Adrenal gland (tissue), 5 donors: ENCODE measurements around the gene BTBD9.

Experiments
- CTCF ChIP-seq, 6 experiments: fragments of 450-650 bp in 4 of 6; fragments of 200-600 bp in 2 of 6; sonication (generic) in 1 of 6; IDR thresholded peaks; 1 replicate in 5 of 6; 2 replicates in 1 of 6; pipeline versions ENCODE4 v1.5.1 to v1.8.0; 2016 to 2021; ENCODE audit warnings: antibody characterized with exemption in 6 of 6, mild to moderate bottlenecking in 2 of 6, moderate library complexity in 1 of 6
- POLR2A ChIP-seq, 2 donors: fragments of 450-650 bp; IDR thresholded peaks; one replicate each; pipeline ENCODE4 v1.6.1; 2017; ENCODE audit warnings: antibody characterized with exemption in 2 of 2, mild to moderate bottlenecking in 2 of 2, moderate library complexity in 1 of 2
- donor health status: DM: no; HTN: no; CAD: no.

- TF ChIP-seq CTCF (IDR thresholded peaks at IDR 0.05) = no peak
- TF ChIP-seq POLR2A (IDR thresholded peaks at IDR 0.05) = no peak
These were observed 349.5 kb downstream of the BTBD9 start for GRCh38 chr6:38290133-38290799.
